RWPE2 (cell line): ENCODE measurements around the gene TMEM147.

Experiments
- ATAC-seq: fragments of 200-7000 bp; cut with Tn5 transposase; 3 replicates; pipeline ENCODE4 v1.9.1; 2021; ENCODE audit warnings: low read depth
- DNase-seq: peaks from one replicate; pipeline ENCODE4 v3.0.0-alpha.2; 2020; ENCODE audit warnings: low spot score
- H3K27ac ChIP-seq: fragments of 450-650 bp; 2 replicates; pipeline ENCODE4 v1.5.1; 2017; ENCODE audit warnings: mild to moderate bottlenecking; ENCODE audit not compliant: poor library complexity, severe bottlenecking
- H3K27me3 ChIP-seq: fragments of 250-450 bp; sonication (Bioruptor Pico); 2 replicates; pipeline ENCODE4 v1.5.1; 2021; ENCODE audit warnings: mild to moderate bottlenecking, moderate library complexity; ENCODE audit not compliant: insufficient read depth, poor library complexity, severe bottlenecking
- H3K36me3 ChIP-seq: fragments of 250-450 bp; sonication (Bioruptor Pico); 2 replicates; pipeline ENCODE4 v1.5.1; 2020; ENCODE audit warnings: low read depth, mild to moderate bottlenecking, moderate library complexity
- H3K4me1 ChIP-seq: fragments of 250-450 bp; sonication (Bioruptor Pico); 2 replicates; pipeline ENCODE4 v1.5.1; 2021; ENCODE audit warnings: mild to moderate bottlenecking, moderate library complexity; ENCODE audit not compliant: insufficient read depth, poor library complexity, severe bottlenecking
- H3K4me3 ChIP-seq: fragments of 250-450 bp; sonication (Bioruptor Pico); 2 replicates; pipeline ENCODE4 v1.5.1; 2021; ENCODE audit warnings: mild to moderate bottlenecking, moderate library complexity; ENCODE audit not compliant: severe bottlenecking
- H3K9me3 ChIP-seq: fragments of 250-450 bp; sonication (Bioruptor Pico); 2 replicates; pipeline ENCODE4 v1.5.1; 2021; ENCODE audit warnings: mild to moderate bottlenecking, moderate library complexity; ENCODE audit not compliant: severe bottlenecking
- TF ChIP-seq, protein P1 (sequence below): fragments of 450-650 bp; IDR thresholded peaks from one replicate; pipeline ENCODE4 v1.5.1; 2017; ENCODE audit warnings: mild to moderate bottlenecking, moderate library complexity; ENCODE audit not compliant: poor library complexity, severe bottlenecking

TMEM147 gene

DNA sequence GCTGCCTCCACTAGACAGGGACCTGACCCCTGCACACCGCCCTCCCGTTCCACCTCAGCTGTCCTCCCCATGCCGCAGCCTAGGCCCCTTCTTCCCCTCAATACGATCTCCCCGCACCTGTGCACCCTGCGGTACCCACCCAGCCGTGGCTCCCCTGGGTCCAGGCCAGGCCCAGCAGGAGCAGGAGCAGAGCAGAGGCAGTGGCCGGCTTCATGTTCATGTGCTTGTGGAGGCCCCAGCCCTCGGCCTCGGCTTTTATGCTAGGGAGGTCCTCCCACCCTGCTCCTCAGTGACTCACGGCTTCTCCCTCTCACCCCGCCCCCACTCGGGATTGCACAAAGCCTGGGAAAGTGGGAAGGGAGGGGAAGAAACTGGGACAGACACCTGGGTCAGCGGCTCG, 43.7 kb upstream of the TMEM147 start:
- no peaks in the 10 kb centered on the region for H3K27me3 ChIP-seq
- no peaks in the 10 kb centered on the region for H3K9me3 ChIP-seq
- no peak overlapping the region for H3K4me3 ChIP-seq
- no peak overlapping the region for H3K27ac ChIP-seq
- TF ChIP-seq, protein P1, sequence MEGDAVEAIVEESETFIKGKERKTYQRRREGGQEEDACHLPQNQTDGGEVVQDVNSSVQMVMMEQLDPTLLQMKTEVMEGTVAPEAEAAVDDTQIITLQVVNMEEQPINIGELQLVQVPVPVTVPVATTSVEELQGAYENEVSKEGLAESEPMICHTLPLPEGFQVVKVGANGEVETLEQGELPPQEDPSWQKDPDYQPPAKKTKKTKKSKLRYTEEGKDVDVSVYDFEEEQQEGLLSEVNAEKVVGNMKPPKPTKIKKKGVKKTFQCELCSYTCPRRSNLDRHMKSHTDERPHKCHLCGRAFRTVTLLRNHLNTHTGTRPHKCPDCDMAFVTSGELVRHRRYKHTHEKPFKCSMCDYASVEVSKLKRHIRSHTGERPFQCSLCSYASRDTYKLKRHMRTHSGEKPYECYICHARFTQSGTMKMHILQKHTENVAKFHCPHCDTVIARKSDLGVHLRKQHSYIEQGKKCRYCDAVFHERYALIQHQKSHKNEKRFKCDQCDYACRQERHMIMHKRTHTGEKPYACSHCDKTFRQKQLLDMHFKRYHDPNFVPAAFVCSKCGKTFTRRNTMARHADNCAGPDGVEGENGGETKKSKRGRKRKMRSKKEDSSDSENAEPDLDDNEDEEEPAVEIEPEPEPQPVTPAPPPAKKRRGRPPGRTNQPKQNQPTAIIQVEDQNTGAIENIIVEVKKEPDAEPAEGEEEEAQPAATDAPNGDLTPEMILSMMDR = no peak
- no peaks in the 10 kb centered on the region for H3K4me1 ChIP-seq
- ATAC-seq = peak; percentile 56
- DNase-seq = no peak
- H3K36me3 ChIP-seq = peaks cover 78% of the 10 kb centered on the region

DNA sequence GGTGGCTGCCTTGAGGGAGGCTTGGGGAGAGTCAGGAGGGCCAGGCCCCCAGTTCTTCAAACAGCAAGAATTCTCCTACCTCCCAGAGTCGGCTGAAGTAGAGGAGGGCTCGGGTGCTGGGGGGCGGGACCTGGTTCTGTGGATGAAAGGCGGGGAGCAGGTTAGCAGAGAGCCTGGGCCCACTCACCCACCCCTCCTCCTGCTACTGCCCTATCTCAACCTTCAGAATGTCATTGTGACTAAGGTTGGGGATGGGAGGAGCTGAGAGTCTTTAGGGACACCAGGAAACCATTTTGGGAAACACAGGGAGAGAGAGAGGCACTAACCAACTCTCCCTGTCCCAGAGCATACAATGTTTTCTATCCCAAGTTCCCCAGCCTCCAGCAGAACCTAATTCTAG, 42.7 kb upstream of the TMEM147 start:
- ATAC-seq (no peak; the same call in 2 of the 3 replicates), DNase-seq (no peak)
- H3K27ac ChIP-seq = no peak overlapping the region
- no peaks in the 10 kb centered on the region for H3K9me3 ChIP-seq
- no peak overlapping the region for H3K4me3 ChIP-seq
- no peaks in the 10 kb centered on the region for H3K27me3 ChIP-seq
- H3K36me3 ChIP-seq = peaks cover 89% of the 10 kb centered on the region
- TF ChIP-seq, protein P1 = no peak
- no peaks in the 10 kb centered on the region for H3K4me1 ChIP-seq

DNA sequence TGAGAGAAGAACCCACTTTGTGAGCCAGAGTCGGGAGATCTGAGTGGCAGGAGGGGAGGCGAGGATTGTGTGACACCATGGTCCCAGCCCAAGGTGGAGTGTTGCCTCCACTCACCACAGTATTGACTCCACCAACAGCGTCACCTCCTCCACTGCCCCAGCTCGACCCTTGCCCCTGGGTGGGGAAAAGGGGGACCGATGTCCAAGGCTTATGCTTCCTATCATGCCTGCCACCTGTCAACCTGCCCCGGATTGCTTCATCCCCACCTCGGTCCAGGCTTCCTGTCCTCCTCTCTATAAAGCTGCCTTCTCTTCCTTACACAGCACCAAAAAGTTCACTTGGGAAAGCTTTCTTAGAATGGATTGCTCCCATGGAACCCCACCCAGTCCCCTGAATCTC, 39.4 kb upstream of the TMEM147 start:
- Histone ChIP-seq H3K4me1 (peaks cover 9% of the 10 kb centered on the region), H3K27me3 (no peaks in the 10 kb centered on the region), H3K4me3 (no peak overlapping the region), H3K27ac (no peak overlapping the region), H3K36me3 (peaks cover 72% of the 10 kb centered on the region), H3K9me3 (no peaks in the 10 kb centered on the region)
- TF ChIP-seq, protein P1 = no peak
- ATAC-seq (no peak), DNase-seq (no peak)

GRCh38 chr19:35507561-35507960, 37.9 kb upstream of the TMEM147 start:
- Histone ChIP-seq H3K27ac (no peak overlapping the region), H3K9me3 (no peaks in the 10 kb centered on the region), H3K27me3 (no peaks in the 10 kb centered on the region), H3K36me3 (peaks cover 57% of the 10 kb centered on the region), H3K4me3 (no peak overlapping the region), H3K4me1 (peaks cover 9% of the 10 kb centered on the region)
- TF ChIP-seq, protein P1 = no peak
- ATAC-seq (no peak), DNase-seq (no peak)

GRCh38 chr19:35508129-35508528, 37.3 kb upstream of the TMEM147 start:
- H3K9me3 ChIP-seq = no peaks in the 10 kb centered on the region
- DNase-seq (no peak), ATAC-seq (no peak)
- no peaks in the 10 kb centered on the region for H3K27me3 ChIP-seq
- TF ChIP-seq, protein P1 = no peak
- peaks cover 9% of the 10 kb centered on the region for H3K4me1 ChIP-seq
- peaks cover 57% of the 10 kb centered on the region for H3K36me3 ChIP-seq
- no peak overlapping the region for H3K4me3 ChIP-seq
- H3K27ac ChIP-seq = no peak overlapping the region
